ENCODE measurements around the gene CBX8.
A peak's percentile ranks its signal among the peaks of the same experiment; 100 is the strongest.

CBX8 gene

DNA sequence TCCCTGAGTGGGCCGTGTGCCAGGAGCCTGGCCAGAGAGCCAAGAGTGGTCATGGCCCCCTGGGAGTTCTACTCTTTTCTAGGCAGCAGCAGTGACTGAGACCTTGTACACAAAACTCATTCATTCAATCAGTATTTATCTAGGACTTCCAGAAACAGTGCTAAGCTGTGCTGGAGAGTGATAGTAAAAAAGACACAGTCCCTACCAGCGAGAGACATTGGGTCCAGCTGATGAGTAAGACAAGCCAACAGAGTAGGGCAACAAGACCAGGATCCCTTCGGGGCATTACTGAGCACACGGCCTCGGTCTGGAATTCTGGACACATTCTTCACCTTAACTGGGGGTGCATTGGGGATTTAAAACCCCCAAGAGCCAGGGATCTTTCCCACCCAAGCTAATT, 22.2 kb upstream of the CBX8 start:
- no peak for DNase-seq

DNA sequence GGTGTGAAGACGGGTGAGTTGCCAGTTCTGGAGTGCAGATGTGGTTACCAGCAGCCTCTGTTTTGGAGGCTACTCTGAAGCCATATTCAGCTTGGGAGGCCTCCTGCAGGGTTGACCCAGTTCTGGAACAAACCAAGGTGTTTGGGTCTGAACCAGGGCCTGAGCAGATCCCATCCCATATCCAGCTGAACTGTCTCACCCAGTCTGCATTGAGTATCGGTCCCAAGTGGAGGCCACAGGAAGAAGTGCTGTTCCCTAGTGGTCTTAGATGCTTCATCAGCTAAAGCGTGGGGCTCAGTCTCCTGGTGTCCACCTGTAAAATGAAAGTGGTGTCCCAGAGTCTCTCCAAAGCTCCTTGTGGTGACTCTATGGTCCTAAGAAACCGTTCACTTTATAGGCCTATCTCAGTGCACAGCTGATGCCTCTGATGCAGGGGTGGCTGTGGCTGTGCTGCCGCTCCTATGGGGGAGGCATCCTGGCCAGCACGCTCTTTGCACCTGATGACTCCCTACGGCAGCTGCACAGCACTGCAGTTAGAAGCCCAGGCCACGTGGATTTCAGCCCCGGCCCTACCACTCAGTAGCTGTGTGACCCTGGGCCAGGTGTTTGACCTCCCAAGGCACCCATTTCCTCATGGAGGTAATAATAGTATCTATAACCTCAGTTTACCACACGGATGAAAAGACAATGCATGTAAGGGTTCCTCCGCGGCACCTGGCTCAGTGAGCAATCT, 21.3 kb upstream of the CBX8 start:
- DNase-seq: no peak

DNA sequence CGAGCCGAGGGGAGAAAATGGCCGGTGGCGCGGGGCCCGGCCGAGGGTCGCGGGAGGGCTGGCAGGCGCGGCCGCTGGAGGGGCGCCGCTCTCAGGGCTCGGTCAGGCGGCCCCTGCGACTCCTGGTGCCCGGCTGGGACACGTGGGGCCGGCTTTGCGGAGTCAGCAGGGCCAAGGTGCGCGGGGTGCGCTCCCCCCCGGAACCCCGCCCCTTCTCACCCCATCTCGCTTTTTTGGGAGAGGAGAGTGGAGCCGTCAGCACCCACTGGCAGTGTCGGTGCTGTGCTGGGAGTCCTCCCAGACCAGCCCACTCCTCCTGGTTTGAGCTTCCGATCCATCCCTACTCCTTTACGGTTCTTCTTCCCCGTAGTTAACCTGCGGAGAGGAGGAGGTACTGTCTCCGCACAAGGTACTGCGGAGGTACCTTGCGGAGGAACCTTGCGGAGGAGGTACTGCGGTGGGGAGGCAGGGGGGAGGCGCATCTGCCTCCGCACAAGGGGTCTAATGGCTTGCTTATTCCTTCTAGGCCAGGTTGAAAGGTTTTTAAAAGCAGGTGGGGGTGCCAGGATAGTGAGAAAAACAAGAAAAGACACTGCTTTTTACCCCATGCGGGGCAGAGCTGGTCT, 19.1 kb upstream of the CBX8 start:
- DNase-seq: no peak

DNA sequence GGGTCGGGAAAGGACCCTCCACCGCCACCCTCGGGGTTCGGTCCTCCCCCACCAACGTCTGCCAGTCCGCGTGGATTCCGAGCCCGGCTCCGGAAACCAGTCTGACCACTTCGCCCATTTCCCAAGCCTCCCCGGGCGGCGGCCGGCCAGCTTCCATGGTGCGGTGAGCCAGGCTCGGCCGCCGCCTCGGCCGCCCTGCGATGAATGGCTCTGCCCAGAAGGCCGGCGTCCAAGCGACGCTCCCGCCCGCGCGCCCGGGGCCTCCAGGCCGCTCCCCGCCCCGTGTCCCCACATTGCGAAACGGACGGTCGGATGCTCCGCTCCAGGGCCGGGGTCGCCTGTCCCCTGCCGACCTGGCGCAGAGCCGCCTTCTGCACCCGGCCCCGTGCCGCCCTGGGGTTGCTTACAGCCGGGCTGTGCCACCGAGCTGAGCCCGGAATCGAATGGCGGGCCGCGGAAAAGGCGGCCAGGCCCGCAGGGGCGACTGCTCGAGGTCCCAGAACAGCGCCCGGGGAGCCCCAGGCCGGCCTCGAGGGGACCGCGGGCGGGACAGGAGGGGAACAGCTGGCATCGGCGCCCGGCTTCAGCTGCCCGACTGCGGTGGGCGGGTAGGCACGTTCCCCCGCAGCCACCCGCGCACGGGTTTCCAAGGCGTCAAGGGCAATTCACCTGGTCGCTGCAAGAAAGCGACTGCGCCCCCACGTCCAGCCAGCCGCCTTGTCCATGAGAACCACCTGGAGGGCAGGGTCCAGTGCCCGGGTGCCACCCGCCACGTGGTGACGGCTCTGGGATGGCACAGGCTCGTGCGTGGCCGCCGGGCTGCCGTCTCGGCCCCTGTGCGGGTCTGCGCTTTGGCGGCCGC, 18.3 kb upstream of the CBX8 start:
- DNase-seq: no peak

DNA sequence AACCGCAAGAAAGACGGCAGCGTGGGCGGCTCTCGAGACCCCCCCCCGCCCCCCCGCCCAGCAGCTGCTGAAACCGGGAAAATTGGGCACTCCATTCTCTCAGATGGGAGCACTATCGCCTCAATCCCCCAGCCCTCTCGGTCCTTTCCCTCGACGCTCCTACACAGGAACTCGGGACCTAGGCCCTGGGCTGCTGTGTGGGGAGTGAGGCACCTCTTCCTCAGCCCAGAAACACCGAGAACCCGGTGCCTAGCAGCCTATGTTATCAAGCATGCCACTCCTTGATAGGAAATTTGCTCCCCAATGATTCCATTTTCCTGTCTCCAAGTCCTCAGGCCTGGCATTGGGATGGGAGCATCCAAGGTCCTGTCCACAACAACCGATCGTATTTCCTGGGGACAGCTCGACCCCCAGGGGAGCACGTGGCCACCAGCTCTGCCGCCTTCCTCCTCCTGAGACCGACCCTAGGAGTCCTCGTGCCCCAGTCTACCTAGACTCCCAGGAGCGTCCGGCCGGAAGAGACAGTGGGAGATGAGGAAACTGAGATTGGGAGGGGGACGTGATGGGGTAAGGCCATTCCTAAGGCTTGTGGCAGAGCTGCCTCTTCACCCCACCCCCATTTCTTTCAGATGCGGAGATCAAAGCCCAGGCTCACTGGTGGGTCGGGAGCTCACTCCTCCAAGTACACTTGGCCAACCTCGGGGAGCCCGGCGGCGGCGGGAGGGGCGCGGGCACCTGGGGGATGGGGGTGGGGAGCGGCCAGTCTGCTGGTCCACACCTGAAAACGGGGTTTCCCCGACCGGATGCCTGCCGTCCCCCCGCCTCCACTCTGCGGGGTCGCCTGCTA, 17.5 kb upstream of the CBX8 start:
- no peak for DNase-seq

DNA sequence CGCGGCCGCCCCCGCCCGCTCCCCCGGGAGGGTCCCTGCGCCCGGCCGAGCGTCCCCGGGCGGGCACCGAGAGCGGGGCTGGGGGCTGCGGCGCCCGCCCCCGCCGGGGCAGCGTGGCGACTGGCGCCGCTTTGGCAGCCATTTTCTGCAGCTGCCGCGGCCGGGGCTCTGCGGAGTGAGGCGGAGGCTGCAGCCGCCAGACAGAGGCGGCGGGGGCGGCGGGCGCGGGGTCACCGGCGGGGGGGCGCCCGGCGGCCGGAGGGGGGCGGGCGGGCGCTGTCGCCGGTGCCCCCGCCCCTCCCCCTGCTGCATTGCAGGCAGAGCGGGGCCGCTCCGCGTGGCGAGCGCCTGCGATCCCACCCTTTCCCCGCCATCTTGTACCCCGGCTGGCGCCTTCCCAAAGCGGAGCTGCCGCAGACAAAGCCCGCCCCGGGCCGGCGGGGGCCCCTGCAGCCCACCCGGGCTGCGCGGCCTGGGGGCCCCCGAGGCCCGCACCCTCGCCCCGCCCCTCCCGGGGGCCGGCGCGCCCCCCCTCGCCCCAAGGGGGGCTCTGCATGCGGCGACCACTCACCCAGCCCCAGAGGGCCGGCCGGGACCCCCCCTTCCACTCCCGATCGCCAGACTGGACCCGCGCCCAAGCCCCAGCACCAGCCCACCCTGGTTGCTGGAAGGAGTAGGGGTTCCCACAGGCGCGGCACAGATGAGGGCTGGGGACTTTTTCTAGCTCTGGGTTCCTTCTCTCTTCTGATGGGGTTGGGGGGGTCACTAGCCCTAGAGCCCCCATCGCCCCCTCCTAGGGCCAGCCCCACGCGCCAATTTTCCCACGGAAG, 16.6 kb upstream of the CBX8 start:
- no peak for DNase-seq

DNA sequence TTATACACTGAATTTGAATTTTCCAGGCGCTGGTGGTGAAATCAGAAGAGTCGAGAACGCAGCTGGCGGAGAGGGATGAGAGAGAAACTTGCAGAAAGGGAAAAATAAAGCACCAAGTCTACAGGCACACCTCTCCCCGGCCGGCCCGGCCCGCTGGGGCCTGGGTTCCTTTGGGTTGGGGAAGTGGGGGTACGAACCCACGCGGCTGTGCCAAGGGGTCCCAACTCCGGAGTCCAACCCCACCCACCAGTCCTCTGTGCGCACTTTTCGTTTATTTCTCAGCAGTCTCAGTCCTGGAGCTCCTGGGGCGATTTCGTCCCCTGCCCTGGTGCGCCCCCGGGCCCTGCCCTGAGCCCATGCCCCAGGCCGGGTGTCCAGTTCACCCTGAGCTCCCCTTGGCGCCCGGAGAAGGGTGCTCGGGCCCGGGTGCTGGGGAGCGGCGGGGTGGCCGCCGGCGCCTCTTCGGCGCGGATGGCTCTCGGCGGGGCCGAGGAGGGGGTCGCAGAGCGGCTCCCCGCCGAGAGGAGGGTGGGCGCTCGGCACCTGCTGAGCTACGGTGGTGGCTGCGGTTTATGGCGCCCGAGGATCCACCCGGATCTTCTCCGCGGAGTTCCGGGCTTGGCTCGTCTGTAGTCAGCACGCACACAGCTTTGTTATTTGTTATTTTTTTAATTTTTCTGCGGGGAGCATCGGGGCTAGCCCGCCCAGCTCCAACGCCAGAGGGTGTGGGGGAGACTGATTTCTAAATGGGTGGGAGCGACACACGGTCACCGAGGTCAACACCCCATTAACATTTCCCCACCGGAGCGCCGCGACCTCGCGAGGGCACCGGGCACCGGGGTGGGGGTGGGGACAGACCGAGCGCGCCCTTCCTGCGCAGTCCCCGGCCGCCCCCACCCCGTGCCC, 15.7 kb upstream of the CBX8 start:
- DNase-seq: no peak

DNA sequence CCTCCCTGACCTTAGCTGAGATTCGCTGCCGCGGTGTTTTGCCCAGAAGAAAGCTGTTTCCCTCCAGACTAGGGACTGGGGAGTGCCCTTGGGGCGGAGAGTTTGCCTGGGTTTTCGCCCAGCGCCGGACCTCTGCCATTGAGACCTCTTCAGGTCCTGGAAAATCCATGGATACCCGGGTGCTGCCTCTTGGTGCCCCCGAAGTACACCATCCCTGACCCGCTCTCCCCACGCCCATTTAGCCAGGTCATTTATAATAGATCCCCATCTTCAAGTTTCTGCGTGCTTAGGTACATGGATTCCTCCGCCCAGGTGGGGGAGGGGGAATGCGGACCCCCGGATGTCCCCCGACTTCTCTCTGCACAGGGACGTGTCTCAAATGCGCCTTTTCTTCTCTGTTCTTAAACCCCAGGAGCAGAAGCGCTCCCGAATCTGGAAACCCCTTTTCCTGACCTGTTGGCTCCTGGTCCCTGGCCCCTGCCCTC, 15.0 kb upstream of the CBX8 start:
- no peak for DNase-seq

DNA sequence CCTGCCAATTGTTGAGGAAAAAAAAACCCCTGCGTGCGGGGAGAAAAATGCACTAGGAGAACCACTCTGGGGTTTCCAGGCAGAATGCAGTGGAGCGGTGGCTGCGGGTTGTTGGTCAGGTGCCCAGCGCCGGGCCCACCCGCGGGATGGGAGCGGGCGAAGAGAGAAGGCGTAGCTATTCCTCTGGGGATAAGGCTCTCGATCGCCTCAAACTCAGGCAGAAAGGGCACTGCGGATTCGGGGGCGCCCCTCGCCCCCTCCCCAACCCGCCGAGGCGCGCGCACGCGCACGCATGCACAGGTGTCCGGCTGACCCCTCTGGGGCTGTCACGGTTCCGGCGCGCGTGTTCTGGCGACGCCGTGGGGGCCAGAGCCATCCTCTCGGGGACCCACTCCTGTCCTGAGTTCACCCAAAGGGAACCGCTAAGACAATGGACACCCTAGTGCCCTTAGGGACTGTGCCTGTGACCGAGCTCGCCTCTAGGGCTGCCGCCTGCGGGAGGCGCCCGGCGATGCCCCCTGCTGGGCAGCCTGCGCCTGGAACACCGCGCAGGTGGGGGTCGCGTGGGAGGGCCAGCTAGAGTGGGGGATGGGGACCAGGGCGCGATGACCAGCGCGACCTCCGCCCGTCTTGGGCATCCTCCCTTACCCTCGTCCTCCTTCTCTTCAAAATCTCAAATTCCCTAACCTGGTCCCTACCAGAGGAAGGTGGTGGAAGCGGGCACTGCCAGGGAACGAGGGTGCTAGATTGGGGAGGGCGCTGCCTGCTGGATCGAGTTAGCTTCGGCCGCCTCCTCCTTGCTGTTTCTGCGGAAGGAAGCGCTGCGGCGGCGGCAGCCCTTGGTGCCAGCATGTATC, 14.4 kb upstream of the CBX8 start:
- DNase-seq: peak; percentile 50 to 51

DNA sequence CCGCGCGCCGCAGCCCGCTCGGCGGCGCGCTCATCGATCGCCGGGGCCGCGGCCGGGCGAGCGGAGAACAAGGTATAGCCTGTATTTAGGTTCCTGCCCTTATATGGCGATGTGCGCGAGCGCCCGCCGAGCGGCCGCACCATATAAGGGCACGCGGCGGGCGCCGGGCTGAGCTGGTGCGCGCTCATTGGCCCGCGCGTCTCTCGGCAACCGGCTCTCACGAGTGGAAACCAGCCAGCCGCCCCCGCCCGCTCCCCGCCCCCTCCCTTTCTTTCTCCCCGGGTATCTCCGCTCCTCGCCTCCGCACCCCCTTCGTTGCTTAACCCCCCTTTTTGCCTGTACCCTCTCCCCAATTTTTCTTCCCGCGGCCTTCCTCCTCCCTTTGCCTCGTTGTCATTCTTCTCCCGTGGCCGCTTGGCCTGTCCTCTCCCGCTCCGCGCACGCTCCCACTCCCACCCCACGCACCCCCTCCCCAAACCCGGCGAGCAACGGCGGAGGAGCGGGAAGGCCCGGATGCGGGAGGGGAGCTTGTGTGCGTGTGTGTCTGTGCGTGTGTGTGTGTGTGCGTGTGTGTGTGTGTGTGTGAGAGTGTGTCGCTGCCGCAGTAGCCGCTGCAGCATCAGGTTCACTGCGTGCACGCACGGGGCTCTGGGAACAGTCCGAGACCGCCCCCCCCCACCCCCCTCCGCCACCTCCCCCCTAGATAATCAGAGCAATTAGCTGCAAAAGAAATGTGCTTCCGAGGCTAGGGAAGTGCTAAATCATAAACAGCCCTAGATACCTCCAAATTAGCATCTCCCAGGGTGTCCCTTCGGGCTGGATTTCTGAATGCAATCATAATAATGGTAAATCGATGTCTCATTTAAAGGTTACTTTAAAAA, 13.5 kb upstream of the CBX8 start:
- DNase-seq: peak; percentile 71 to 75

DNA sequence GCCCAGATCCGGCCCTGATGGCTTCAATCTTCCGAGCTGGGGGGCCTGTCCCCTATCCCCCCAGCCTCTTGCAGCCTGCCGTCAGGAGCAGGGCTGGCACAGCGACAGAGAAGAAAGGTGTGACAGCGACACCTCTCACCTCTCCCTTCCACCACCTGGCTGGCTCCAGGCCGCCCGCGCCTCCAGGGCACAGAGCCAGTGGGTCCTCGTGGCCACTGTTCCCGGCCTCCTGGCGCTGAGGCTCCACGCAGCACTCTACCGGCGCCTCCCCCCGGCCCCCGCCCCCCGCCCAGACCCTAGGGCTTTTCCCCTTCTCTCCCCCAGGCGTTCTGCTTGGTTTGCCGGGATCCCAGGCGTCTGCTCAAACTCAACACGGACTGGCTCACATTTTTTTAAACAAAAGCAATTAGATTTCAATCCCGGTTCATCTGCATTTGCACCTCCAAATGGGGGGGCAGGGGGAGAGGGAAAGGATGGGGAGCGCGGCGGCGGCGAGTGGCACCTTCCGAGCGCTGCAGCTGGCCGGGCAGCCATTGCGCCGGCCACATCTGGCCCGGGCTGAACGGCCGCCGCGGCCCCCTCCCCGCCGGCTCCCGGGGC, 12.8 kb upstream of the CBX8 start:
- DNase-seq: no peak

DNA sequence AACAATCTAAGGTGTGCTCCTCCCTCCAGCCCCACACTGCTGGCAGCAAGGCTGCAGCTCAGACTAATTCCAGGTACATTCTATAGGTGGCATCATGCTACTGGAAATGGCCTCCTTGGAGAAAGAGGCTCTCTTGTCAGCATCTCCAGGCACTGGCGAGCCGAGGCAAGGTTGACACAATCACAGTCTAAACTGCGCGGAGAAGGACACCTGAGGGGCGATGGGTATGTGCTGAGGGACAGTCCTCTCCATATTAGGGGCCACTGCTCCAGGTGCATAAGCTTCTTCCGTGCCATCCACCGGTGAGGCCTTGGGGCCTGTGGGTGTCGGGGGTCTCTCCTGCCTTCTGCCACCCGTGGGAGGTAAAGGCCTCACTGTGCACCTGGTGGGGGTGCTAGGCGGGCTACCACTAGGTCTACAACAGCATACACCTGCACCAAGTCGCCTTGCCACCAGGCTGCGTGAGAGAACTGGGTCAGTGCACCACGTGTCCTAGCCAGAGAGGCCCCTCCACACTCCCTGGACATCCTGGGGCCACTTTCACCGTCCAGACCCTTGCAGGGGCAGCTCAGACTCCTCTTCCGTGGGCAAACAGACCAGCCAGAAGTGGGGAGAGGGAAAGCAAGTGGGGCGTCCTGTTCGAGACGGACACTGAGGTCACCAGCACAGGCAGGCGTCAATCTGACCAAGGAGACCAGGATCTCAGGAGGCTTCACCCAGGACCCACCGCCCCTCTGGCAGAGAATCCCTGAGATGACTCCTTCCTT, 12.1 kb upstream of the CBX8 start:
- no peak for DNase-seq

DNA sequence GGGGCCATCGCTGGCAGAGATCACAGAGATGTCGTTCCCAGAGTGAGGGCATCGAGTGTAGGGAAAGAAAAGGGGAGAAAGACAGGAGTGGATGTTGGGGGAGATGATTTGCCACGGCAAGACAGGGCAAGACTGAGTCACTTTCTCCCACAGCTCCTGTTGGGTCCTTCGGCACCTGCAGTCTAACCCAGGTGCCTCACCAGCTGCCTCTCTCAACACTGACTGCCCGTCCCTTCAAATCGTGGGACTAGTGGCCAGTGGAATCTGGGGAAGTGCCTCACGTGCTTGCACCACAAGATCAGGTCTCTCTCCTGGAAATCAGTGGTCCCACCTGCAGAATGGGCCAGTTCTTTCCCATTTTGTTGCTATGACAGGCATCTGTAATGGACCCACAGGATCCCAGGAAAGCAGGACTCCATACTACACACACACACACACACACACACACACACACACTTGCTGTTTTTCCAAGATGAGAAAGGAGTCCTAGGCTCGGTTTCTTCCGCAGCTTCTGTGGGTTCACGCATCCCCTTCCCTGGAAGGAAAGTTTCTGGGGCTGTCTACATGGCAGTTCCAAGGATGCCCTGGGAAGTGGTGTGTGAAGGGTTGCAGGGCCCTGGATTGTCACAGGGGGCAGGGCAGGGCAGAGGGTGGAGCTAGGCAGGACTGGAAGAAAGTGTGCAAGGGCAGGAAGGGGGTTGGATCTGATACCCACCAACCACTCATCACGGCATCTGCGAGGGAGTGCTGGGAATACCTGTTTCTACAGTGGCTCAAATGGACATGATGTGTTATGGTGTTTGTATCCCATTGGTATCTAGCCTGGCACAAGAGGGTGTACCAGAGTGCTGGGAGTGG, 10.2 kb upstream of the CBX8 start:
- DNase-seq: no peak

DNA sequence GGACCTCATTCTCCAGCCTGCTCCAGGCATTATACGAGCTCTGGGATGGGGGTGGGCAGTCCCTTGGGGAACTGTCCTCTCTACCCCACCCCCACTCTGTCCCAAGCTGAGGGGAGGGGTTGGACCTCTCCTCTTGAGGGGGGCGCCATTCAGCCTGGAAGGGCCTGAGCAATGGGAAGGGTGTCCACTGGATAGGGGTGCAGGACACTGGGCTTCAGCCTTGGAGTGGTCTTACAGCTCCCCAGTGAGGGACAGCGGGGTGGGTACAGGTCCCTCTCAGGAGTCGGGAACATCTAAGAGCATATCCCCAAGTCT, 9.5 kb upstream of the CBX8 start:
- DNase-seq: no peak

DNA sequence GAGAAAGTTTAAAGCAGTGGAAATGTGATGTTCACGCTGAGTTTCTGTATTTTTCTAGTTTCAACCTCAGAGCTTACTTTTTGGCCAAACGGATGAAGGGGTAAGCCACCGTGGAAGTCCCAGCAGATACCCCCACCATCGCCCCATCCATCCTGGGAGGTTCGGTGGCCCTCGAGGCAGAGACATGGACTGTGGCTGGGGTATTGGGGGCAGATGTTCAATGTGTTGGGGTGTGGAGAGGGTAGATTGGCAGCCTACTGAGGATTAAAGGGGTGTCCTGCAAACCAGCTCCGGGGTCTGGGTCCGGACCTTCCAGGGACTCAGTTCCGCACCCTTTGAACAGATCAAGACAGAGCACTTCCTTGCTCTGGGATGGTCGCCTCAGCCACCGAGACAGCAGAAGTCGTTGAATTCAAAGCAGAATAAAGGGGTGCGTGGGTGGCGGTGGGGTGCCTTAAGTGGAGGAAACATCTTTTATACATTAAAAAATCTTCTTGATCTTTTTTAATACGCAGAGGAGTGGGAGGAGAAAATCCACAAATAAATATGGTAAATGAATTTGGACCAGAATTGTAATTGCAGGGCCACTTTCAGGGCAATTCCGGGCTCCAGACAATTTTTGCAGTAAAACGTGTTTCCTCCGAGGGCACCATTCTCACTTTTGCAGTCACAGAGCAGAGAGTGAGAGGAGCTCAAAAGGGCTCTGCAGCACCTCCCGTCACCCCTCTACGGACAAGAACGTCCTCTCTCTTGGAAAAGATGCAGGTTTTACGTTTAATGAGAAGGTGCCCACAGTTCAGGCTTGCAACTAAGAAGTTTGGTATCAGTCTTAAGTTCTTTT, 8.2 kb upstream of the CBX8 start:
- DNase-seq: no peak

Data from activated CD4-positive, alpha-beta T cell treated with anti-CD3 and anti-CD28 coated beads, Interleukin-2, amount 50 U/mL, for 48 hours (primary cell).